Stimulated activated CD4-positive, alpha-beta T cell treated with anti-CD3 and anti-CD28 coated beads, Interleukin-1b, Interleukin-23, amount 100 ng/mL, for 24 hours (primary cell): ENCODE results near the gene FAM184B.
"Not testable (repeated sequence)": the region's sequence is repeated elsewhere in the genome, so short reads cannot be mapped to it uniquely, and the experiment has no call there.

Experiments
- DNase-seq, 4 experiments: peaks; one replicate each; pipeline ENCODE4 v3.0.0-alpha.2; 2020; ENCODE audit warnings: low read depth in 4 of 4, low spot score in 1 of 4

FAM184B gene

DNA sequence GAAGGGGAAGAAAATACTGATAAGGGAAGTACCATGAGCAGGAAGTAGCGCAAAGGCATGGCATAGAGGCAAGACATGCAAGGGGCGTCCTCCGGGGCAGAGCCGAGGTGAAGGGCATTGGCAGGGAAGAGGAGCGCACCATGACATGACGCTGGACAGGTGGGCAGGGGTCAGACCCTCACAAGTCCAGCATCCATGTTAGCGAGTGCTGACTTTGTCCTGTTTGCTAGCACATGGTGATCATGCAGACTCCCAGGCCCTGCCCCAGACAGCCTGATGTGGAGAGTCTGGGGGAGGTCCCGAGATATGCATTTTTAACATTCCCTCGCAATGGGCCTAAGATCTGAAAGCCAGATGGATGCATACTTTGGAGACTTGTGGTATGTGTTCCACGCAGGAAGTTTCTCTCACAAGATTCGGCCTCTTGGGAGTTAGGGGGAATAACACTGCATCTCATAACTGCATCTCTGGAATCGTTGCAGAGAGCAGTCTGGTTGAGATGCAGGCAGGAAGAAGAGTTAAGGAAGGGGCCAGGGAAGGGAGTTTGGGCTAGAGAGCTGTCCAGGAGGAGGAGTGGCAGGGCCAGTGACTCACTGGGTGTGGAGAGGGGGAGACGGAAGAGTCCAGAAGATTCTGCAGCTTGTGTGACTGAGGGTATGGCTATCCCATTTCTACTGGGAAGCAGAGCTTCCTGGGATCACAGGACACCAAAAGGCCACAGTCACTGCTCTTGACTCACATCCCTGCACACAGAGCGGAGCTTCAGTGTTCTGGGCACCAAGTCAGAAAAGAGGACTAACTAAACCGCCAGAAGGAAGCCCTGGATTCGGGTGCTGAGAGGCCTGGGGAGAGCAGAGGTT is 59.7 kb downstream of the FAM184B start:
- DNase-seq: no peak

DNA sequence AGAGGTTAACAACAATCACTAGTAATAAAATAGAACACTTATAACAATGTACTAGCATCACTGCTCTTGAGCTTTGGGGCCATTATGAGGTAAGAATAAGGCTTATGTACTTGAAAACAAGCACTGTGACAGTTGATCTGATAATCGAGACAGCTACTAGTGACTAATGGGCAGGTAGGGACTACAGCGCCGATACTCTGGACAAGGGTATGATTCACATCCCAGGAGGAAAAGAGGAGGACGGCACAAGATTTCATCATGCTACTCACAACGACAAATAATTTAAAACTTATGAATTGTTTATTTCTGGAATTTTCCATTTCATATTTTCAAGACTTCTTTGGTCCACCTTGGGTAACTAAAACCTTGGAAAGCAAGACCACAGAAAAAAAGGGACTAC is 62.3 kb downstream of the FAM184B start:
- DNase-seq: no peak

GRCh38 chr4:17718471-17718870 is 63.0 kb downstream of the FAM184B start:
- DNase-seq: no peak

- DNase-seq: no peak
These were observed 64.1 kb downstream of the FAM184B start for GRCh38 chr4:17717301-17717700.

DNA sequence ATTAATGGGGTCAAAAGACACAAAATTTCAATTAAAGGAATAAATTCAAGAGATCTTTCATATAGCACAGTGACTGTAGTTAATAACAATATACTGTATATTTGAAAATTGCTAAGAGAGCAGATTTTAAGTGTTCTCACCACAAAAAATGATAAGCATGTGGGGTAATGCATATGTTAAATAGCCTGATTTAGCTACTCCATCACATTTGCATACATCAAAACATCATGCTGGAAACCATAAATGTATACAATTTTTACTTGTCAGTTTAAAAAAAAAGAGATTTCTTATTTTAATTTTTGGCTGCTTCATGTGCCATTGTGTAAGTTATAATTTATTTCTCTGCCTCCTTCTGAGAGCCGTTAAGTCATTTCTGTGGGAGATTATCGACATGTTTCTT is 65.9 kb downstream of the FAM184B start:
- no peak for DNase-seq

DNA sequence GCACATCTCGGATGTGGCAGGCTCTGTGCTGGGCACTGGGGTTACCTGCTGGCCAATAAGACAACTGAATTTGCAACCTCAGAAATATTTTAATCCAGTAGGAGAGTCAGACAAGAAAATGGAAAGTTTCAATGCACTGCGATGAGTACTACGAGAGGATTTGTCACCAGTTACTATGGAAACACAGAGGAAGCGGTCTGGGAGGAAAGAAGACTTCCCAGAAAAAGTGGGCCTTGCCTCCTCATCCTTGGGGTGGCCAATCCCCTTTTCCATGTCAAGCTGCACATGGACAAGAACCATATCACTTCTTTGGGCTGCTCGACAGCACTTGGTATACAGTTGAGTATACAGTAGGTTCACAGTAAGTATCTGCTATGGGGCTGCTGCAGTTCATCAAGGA is 67.6 kb downstream of the FAM184B start:
- no peak for DNase-seq

GRCh38 chr4:17712166-17712565 is 69.3 kb downstream of the FAM184B start:
- no peak for DNase-seq

DNA sequence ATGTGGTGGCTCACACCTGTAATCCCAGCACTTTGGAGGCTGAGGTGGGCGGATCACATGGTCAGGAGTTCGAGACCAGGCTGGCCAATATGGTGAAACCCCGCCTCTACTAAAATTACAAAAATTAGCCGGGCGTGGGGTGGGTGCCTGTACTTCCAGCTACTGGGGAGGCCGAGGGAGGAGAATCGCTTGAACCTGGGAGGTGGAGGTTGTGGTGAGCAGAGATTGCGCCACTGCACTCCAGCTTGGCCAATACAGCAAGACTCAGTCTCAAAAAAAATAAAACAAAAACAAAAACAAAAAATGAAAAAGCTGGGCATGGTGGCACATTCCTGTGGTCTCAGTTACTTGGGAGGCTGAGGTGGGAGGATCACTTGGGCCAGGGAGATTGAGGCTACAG is 70.2 kb downstream of the FAM184B start:
- not testable (repeated sequence) for DNase-seq

DNA sequence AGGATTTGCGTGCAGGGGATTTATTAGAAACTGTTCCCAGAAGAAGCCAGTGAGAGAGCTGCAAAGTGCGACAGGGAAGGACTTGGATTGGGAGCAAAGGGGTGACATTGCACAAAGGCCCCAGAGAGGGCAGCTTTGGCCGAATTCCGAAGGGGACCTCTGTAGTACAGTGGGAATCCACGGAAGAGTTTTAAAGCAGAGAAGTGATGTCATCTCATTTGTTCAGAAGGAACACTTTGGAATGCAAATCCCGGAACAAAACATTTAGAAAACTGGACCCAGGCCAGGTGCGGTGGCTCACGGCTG is 71.7 kb downstream of the FAM184B start:
- DNase-seq: no peak

- DNase-seq: no peak
These were observed 72.2 kb downstream of the FAM184B start for GRCh38 chr4:17708992-17709762.

DNA sequence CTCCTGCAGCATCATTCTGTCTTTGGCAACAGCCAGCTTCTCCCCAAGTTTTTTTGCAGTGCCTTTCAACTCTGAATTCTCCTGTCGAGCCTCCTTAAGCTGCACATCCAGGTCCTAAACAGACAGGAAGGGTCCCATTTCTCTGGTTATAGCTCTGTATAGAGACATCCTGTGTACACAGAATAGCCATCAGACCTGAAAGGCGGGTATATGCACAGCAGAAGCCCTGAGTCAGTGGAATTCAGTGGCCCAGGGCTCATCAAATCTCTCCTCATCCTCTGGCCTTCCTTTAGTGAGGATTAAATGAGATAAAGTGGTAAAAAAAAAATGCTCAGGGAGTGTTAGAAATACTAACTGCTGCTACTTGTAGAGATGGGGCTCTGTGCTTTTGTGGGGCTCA is 73.8 kb downstream of the FAM184B start:
- no peak for DNase-seq

DNA sequence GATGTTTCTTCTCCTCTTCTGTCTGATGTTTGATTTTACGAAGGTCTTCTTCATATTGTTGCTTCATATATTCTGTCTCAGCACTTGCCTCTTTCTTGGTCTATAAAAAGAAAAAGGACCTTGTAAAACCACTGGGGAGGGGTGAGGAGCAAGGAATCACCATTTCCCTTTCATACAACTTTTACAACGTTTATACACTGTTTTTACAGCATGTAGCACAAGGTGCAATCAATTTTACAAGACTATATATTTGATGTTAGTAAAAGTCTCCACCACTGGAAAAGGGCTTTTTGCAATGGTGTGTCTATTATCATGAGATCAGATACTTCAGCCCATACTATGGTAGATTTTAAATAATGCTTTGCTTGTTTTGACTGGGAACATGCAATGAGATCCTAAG is 76.3 kb downstream of the FAM184B start:
- no peak for DNase-seq

- no peak for DNase-seq
These were observed 77.3 kb downstream of the FAM184B start for GRCh38 chr4:17704020-17704650.

- no peak for DNase-seq
These were observed 78.8 kb downstream of the FAM184B start for GRCh38 chr4:17702641-17703040.

GRCh38 chr4:17701882-17702281 is 79.5 kb downstream of the FAM184B start:
- no peak for DNase-seq

DNA sequence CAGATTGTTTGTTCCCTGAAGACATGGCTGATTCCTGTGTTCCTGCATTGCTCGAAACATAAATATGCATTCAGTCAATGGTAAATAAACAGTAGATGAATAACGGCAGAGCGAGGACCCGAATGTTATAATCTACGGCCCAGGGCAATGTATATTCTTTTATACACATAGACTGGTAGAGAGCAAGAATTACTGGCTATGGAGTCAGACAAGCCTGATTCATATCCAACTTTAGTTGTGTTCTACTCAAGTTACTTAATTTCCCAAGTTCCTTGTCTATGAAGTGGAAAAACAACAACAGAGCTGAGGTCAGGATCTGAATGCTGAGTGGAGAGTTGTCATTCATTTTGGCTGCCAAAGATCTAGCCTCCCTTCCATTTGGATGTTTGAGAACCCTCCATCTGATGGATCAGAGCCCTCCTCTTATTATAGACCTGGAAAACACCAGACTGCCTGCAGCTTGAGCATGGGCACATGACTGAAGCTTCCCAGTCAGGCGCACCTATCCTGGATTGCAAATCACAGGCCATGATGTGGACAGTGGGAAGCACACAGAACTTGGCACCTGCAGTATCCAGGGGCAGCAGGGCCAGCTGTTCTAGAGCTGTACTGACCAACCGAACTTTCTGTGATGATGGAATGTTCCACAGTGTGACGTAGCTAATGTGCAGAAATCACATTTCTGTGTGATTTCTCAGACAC is 80.1 kb downstream of the FAM184B start:
- no peak for DNase-seq

GRCh38 chr4:17699380-17699779 is 82.0 kb downstream of the FAM184B start:
- no peak for DNase-seq

GRCh38 chr4:17698116-17698515 is 83.3 kb downstream of the FAM184B start:
- no peak for DNase-seq

- no peak for DNase-seq
These were observed 86.1 kb downstream of the FAM184B start for GRCh38 chr4:17695341-17695740.

DNA sequence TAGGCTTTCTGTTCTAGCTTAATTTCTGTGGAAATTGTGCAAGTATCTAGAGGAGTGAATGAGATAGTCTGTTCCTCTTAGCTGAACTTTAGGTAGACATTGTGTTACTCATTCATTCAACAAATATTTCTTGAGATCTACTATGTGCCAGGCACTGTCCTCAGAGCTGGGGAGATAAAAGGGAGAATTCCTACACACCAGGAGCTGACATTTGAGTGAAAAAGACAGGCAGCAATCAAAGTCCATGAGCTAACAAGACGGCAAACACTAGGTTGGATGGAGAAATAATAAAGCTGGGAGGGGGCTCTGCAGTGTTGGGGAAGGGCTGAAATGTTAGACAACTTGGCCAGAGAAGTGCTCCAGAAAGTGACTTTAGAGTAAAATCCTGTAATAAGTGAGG is 86.9 kb downstream of the FAM184B start:
- DNase-seq: no peak

DNA sequence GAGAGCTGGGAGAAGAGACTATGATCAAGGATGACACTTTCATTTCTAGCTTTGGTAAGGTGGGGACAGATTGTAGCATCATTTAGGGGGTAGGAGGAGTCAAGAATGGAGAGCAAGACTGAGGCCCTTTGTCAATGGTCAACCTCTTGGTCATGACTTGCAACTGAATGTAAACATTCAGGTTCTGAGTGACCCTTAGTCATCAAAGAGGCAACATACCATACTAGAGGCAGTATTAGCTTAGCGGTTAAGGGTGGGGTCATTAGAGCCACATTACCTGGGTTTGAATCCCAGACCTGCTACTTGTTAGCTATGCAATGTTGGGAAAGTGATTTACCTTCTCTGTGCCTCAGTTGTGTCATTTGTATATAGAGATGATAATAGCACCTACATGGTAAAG is 90.5 kb downstream of the FAM184B start:
- no peak for DNase-seq

GRCh38 chr4:17690135-17690534 is 91.3 kb downstream of the FAM184B start:
- no peak for DNase-seq
